Thyroid gland (tissue), 4 donors: ENCODE data around the gene PRLR.

Source experiments
- POLR2A ChIP-seq, 2 donors: fragments of 450-650 bp; IDR thresholded peaks; one replicate each; pipeline ENCODE4 v1.6.1; 2017; ENCODE audit warnings: antibody characterized with exemption in 2 of 2, mild to moderate bottlenecking in 2 of 2, moderate library complexity in 1 of 2
- TF ChIP-seq, protein P1 (sequence below), 6 experiments: fragments of 200-600 bp in 3 of 6; fragments of 450-650 bp in 3 of 6; sonication (generic) in 3 of 6; IDR thresholded peaks; one replicate each; pipeline ENCODE4 v1.5.1; 2016 to 2019; ENCODE audit warnings: antibody characterized with exemption in 6 of 6, mild to moderate bottlenecking in 2 of 6, inconsistent platforms in 1 of 6, moderate library complexity in 1 of 6

DNA sequence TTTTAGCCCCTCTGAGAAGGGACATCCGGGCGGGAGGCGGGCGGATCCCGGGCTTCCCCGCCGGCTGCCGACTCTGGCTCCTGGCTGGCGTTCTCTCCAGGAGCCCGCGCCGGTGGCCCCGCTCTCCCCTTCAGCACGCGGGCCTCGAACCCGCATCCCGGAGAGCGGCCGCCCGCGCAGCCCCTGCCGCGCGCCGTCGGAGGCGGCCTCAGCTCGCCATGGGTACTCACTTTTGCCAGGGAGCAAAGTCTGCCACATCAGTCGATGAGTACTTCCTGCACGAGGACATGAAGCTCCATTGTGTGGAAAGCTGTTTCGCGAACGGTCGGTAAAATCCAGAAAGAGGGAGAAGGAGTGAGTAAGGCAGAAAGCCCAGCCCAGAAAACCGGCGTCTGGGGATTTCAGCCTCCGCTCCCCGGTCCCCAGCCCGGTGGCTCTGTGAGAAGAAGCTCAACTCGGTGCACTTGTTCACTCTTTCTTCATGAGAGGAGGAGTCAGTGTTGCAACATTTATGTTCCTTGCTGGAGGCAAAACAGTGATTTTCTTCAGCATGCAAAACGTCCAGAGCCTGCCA is at the start of gene PRLR:
- TF ChIP-seq, protein P1, sequence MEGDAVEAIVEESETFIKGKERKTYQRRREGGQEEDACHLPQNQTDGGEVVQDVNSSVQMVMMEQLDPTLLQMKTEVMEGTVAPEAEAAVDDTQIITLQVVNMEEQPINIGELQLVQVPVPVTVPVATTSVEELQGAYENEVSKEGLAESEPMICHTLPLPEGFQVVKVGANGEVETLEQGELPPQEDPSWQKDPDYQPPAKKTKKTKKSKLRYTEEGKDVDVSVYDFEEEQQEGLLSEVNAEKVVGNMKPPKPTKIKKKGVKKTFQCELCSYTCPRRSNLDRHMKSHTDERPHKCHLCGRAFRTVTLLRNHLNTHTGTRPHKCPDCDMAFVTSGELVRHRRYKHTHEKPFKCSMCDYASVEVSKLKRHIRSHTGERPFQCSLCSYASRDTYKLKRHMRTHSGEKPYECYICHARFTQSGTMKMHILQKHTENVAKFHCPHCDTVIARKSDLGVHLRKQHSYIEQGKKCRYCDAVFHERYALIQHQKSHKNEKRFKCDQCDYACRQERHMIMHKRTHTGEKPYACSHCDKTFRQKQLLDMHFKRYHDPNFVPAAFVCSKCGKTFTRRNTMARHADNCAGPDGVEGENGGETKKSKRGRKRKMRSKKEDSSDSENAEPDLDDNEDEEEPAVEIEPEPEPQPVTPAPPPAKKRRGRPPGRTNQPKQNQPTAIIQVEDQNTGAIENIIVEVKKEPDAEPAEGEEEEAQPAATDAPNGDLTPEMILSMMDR (IDR thresholded peaks at IDR 0.05): no peak
- no peak for TF ChIP-seq POLR2A (IDR thresholded peaks at IDR 0.05)
